Measurements from ENCODE around the gene LSM2.

- TF ChIP-seq CTCF (IDR thresholded peaks at IDR 0.05) (no peak), POLR2A (IDR thresholded peaks at IDR 0.05) (no peak), POLR2AphosphoS5 (IDR thresholded peaks at IDR 0.05) (no peak), EP300 (IDR thresholded peaks at IDR 0.05; ENCODE audit: low read depth) (no peak)
Observed at GRCh38 chr6:31758281-31758680, 48.5 kb downstream of the LSM2 start.

Data from transverse colon (tissue), 4 donors.